GM12872 (cell line): ENCODE measurements around the gene DKKL1.

Source experiments
- CTCF ChIP-seq: IDR thresholded peaks from 3 replicates; pipeline ENCODE4 v1.5.1; 2011; ENCODE audit warnings: low read depth, mild to moderate bottlenecking, low read length, moderate library complexity; ENCODE audit not compliant: insufficient read depth

DKKL1 gene

DNA sequence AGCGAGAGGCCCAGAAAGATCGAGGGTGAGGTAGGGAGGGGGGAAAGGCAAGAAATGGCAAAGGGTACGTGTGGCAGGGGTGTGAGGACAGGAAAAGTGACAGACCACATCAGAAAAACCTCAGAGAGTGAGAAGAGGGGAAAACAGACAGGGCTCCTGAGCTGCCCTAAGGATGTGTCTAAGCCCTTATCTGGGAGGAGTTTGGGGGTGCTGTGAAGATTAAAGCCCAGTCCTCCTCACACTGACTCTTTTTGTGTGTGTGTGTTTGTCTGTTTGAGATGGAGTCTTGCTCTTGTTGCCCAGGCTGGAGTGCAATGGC lies 60.3 kb downstream of the DKKL1 start:
- TF ChIP-seq CTCF: no peak
